ENCODE measurements around the gene DUSP9.
"Not testable (repeated sequence)": the region's sequence is repeated elsewhere in the genome, so short reads cannot be mapped to it uniquely, and the experiment has no call there.

The DUSP9 gene

DNA sequence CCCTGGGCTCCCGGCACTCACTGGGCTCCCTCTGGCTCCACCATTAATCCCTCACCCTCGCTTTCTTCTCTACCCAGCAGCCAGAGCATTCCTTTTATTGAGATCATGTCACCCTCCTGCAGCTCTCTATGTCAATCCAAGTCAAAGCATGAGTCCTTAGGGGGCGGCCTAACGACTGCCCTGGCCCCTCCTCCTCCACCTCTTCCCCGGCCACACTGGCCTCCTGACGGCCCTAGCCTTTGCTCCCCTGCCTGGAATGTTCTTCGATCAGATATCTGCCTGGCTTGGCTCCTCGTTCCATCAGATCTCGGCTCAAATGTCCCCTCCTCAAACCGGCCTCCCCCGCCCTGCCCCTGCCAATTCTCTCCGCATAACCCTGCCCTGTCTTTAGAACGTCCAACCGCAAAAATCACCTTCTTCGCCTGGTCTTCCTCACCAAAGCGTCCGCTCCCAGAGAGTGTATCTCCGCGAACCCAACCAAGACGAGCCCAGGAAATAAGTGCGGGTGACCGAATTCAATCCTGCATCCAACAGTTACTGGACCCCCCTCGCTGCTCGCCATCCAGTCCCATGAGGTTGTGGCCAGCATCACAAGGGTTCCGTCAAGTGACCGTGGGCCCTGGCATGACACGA lies 27.3 kb downstream of the DUSP9 start:
- Histone ChIP-seq H3K4me3 (ENCODE audit: insufficient read depth, low read depth, low read length, poor library complexity, severe bottlenecking) (no peak overlapping the region), H3K9me3 (ENCODE audit: control insufficient read depth, low read length) (no peaks in the 10 kb centered on the region), H3K36me3 (ENCODE audit: control insufficient read depth, insufficient read depth, low read length) (no peaks in the 10 kb centered on the region), H3K4me1 (ENCODE audit: control insufficient read depth, insufficient read depth, low read length, poor library complexity, severe bottlenecking) (no peaks in the 10 kb centered on the region), H3K27ac (ENCODE audit: insufficient read depth, low read length, poor library complexity, severe bottlenecking) (no peak overlapping the region), H3K27me3 (replicated peaks; ENCODE audit: control insufficient read depth, insufficient read depth, low read length, poor library complexity, severe bottlenecking) (no peaks in the 10 kb centered on the region)
- no peak for DNase-seq

GRCh38 chrX:153681175-153681574 lies 34.2 kb downstream of the DUSP9 start:
- DNase-seq: no peak
- Histone ChIP-seq H3K27me3 (replicated peaks; ENCODE audit: control insufficient read depth, insufficient read depth, low read length, poor library complexity, severe bottlenecking) (no peaks in the 10 kb centered on the region), H3K9me3 (ENCODE audit: control insufficient read depth, low read length) (no peaks in the 10 kb centered on the region), H3K36me3 (ENCODE audit: control insufficient read depth, insufficient read depth, low read length) (no peaks in the 10 kb centered on the region), H3K4me3 (ENCODE audit: insufficient read depth, low read depth, low read length, poor library complexity, severe bottlenecking) (no peak overlapping the region), H3K27ac (ENCODE audit: insufficient read depth, low read length, poor library complexity, severe bottlenecking) (no peak overlapping the region), H3K4me1 (ENCODE audit: control insufficient read depth, insufficient read depth, low read length, poor library complexity, severe bottlenecking) (no peaks in the 10 kb centered on the region)

DNA sequence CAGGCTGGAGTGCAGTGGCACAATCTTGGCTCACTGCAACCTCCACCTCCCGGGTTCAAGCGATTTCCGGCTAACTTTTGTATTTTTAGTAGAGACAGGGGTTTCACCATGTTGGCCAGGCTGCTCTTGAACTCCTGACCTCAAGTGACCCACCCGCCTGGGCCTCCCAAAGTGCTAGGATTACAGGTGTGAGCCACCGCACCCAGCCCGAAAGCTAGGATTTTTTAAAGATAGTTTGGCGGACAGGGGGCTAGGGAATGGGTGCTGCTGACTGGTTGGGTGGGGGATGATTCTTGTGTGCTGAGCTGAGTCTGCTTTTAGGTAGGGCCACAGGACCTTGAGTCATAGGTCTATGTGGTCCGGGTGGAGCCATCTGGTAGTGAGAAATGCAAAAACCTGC lies 36.5 kb downstream of the DUSP9 start:
- H3K9me3 ChIP-seq (ENCODE audit: control insufficient read depth, low read length); H3K27me3 ChIP-seq (replicated peaks; ENCODE audit: control insufficient read depth, insufficient read depth, low read length, poor library complexity, severe bottlenecking); H3K4me1 ChIP-seq (ENCODE audit: control insufficient read depth, insufficient read depth, low read length, poor library complexity, severe bottlenecking); DNase-seq; H3K36me3 ChIP-seq (ENCODE audit: control insufficient read depth, insufficient read depth, low read length); H3K27ac ChIP-seq (ENCODE audit: insufficient read depth, low read length, poor library complexity, severe bottlenecking); H3K4me3 ChIP-seq (ENCODE audit: insufficient read depth, low read depth, low read length, poor library complexity, severe bottlenecking): not testable (repeated sequence)

DNA sequence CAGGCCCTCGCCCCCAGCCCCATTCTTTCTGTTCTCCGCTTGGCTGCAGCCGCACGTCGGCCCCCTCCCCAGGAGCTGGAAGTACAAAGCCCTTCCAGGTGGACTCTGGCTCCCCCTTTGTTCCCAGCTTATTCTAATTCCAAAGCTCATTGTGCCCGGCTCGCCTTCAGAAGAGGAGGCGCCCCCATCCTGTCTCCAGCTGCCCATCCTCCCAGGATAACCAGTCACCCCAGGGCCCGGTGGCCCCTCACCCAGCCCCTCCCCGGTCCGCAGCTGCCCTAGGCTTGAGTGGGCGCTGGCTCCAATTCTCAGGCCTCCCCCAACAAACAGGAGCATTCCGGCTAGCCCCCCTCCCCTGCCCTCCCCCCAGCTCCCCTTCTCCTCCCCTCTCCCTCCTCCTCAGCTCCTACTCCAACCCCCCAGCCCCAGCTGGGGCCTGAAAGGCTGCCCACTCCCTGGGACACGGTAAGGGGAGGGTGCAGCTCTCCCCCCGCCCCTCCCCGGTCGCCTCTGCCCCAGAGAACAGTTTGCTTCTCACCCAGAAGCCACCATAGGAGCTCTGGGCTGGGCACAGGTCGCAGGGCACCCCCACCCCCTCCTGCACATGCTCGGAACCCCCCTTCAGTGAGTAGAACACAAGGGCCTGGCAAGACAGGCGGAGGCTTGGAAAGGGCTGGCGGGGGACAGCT lies 37.6 kb downstream of the DUSP9 start:
- H3K36me3 ChIP-seq (ENCODE audit: control insufficient read depth, insufficient read depth, low read length): no peaks in the 10 kb centered on the region
- H3K9me3 ChIP-seq (ENCODE audit: control insufficient read depth, low read length): no peaks in the 10 kb centered on the region
- no peak overlapping the region for H3K4me3 ChIP-seq (ENCODE audit: insufficient read depth, low read depth, low read length, poor library complexity, severe bottlenecking)
- no peak overlapping the region for H3K27ac ChIP-seq (ENCODE audit: insufficient read depth, low read length, poor library complexity, severe bottlenecking)
- no peaks in the 10 kb centered on the region for H3K27me3 ChIP-seq (replicated peaks; ENCODE audit: control insufficient read depth, insufficient read depth, low read length, poor library complexity, severe bottlenecking)
- DNase-seq: no peak
- no peaks in the 10 kb centered on the region for H3K4me1 ChIP-seq (ENCODE audit: control insufficient read depth, insufficient read depth, low read length, poor library complexity, severe bottlenecking)

DNA sequence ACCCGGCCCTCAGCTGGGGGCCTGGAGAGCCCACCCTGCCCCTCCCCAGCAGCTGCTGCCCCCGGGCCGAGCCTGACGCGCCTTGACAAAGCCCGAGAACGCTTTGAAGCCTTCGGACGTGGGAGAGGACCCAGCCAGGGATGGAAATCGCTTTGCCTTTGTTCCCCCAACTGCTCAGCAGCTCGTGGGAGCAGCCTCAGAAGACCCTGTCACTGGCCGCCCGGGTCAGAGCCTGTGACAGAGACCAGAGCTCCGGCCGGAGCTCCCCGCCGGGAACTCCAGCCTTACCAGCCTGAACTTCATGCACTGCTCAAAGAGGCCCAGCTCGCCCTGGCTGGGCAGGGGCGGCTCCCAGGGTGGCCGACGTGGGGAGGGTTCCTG lies 38.1 kb downstream of the DUSP9 start:
- Histone ChIP-seq H3K27me3 (replicated peaks; ENCODE audit: control insufficient read depth, insufficient read depth, low read length, poor library complexity, severe bottlenecking) (no peaks in the 10 kb centered on the region), H3K9me3 (ENCODE audit: control insufficient read depth, low read length) (no peaks in the 10 kb centered on the region), H3K36me3 (ENCODE audit: control insufficient read depth, insufficient read depth, low read length) (no peaks in the 10 kb centered on the region), H3K4me1 (ENCODE audit: control insufficient read depth, insufficient read depth, low read length, poor library complexity, severe bottlenecking) (no peaks in the 10 kb centered on the region), H3K27ac (ENCODE audit: insufficient read depth, low read length, poor library complexity, severe bottlenecking) (no peak overlapping the region), H3K4me3 (ENCODE audit: insufficient read depth, low read depth, low read length, poor library complexity, severe bottlenecking) (no peak overlapping the region)
- DNase-seq: no peak

GRCh38 chrX:153685751-153686696 lies 39.0 kb downstream of the DUSP9 start:
- H3K27ac ChIP-seq (ENCODE audit: insufficient read depth, low read length, poor library complexity, severe bottlenecking): no peak overlapping the region
- no peaks in the 10 kb centered on the region for H3K27me3 ChIP-seq (replicated peaks; ENCODE audit: control insufficient read depth, insufficient read depth, low read length, poor library complexity, severe bottlenecking)
- no peaks in the 10 kb centered on the region for H3K4me1 ChIP-seq (ENCODE audit: control insufficient read depth, insufficient read depth, low read length, poor library complexity, severe bottlenecking)
- no peaks in the 10 kb centered on the region for H3K36me3 ChIP-seq (ENCODE audit: control insufficient read depth, insufficient read depth, low read length)
- no peak for DNase-seq
- no peaks in the 10 kb centered on the region for H3K9me3 ChIP-seq (ENCODE audit: control insufficient read depth, low read length)
- no peak overlapping the region for H3K4me3 ChIP-seq (ENCODE audit: insufficient read depth, low read depth, low read length, poor library complexity, severe bottlenecking)

DNA sequence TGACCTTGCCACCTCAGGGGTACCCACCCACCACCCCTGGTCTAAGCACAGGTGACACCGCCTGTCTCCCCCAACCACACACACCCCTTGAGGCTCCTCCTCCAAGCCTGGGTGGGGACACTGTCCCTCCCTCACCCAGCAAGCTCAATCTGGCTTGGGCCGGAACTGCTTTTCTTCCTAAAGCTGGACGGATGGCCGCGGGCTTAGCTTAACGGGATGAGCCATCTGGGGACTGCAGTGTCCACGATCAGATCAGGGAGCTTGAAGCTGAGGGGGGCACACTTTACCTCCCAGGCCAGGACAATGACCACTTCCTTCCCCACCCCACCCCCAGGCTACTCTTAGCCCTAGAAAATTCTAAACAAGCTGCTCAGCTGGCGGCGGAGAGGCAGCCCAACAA lies 39.7 kb downstream of the DUSP9 start:
- no peaks in the 10 kb centered on the region for H3K9me3 ChIP-seq (ENCODE audit: control insufficient read depth, low read length)
- H3K4me1 ChIP-seq (ENCODE audit: control insufficient read depth, insufficient read depth, low read length, poor library complexity, severe bottlenecking): no peaks in the 10 kb centered on the region
- H3K36me3 ChIP-seq (ENCODE audit: control insufficient read depth, insufficient read depth, low read length): no peaks in the 10 kb centered on the region
- no peaks in the 10 kb centered on the region for H3K27me3 ChIP-seq (replicated peaks; ENCODE audit: control insufficient read depth, insufficient read depth, low read length, poor library complexity, severe bottlenecking)
- no peak overlapping the region for H3K4me3 ChIP-seq (ENCODE audit: insufficient read depth, low read depth, low read length, poor library complexity, severe bottlenecking)
- no peak for DNase-seq
- no peak overlapping the region for H3K27ac ChIP-seq (ENCODE audit: insufficient read depth, low read length, poor library complexity, severe bottlenecking)

GRCh38 chrX:153687121-153688039 lies 40.4 kb downstream of the DUSP9 start, which contains the start of gene SLC6A8:
Gene SLC6A8, plus strand, starts transcription at chrX:153687926. Its CDS starts 649 bp downstream, at chrX:153688575.
- peak; percentile 11 to 27 (median 24) for DNase-seq
- Histone ChIP-seq H3K9me3 (ENCODE audit: control insufficient read depth, low read length) (no peaks in the 10 kb centered on the region), H3K4me3 (ENCODE audit: insufficient read depth, low read depth, low read length, poor library complexity, severe bottlenecking) (peak within 1 kb of the TSS; percentile 32), H3K27ac (ENCODE audit: insufficient read depth, low read length, poor library complexity, severe bottlenecking) (no peak within 1 kb of the TSS), H3K27me3 (replicated peaks; ENCODE audit: control insufficient read depth, insufficient read depth, low read length, poor library complexity, severe bottlenecking) (no peaks in the 10 kb centered on the region), H3K36me3 (ENCODE audit: control insufficient read depth, insufficient read depth, low read length) (no peaks in the 10 kb centered on the region), H3K4me1 (ENCODE audit: control insufficient read depth, insufficient read depth, low read length, poor library complexity, severe bottlenecking) (no peaks in the 10 kb centered on the region)

DNA sequence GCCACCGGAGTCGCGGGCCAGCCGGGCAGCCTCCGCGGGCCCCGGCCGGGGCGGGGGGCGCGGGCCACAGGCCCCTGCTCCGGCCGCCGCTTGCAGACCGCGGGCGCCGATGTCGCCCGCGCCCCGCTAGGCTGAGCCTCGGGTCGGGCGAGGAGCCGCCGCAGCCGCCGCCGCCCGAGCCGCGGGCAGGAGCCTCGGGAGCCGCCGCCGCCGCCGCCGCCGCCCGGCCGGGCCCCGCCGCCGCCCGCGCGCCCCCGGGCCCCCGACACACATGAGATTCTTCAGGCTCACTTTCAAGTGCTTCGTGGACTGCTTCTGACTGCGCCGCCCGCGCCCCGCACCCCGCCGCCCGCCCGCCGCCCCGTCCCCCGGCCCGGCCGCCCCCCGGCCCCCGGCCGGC lies 41.1 kb downstream of the DUSP9 start:
- Histone ChIP-seq H3K36me3 (ENCODE audit: control insufficient read depth, insufficient read depth, low read length) (no peaks in the 10 kb centered on the region), H3K4me3 (ENCODE audit: insufficient read depth, low read depth, low read length, poor library complexity, severe bottlenecking) (no peak overlapping the region), H3K9me3 (ENCODE audit: control insufficient read depth, low read length) (no peaks in the 10 kb centered on the region), H3K4me1 (ENCODE audit: control insufficient read depth, insufficient read depth, low read length, poor library complexity, severe bottlenecking) (no peaks in the 10 kb centered on the region), H3K27me3 (replicated peaks; ENCODE audit: control insufficient read depth, insufficient read depth, low read length, poor library complexity, severe bottlenecking) (no peaks in the 10 kb centered on the region), H3K27ac (ENCODE audit: insufficient read depth, low read length, poor library complexity, severe bottlenecking) (no peak overlapping the region)
- DNase-seq: no peak

Measured in effector memory CD4-positive, alpha-beta T cell (primary cell).